LNCAP (cell line): ENCODE data around the gene ASAP3.

ENCODE experiments used
- TF ChIP-seq, protein P1 (sequence below): fragments of 450-650 bp; IDR thresholded peaks from 2 replicates; pipeline ENCODE4 v1.5.1; 2017; ENCODE audit warnings: mild to moderate bottlenecking

The ASAP3 gene

GRCh38 chr1:23505851-23506250 is 21.9 kb upstream of the ASAP3 start:
- TF ChIP-seq, protein P1, sequence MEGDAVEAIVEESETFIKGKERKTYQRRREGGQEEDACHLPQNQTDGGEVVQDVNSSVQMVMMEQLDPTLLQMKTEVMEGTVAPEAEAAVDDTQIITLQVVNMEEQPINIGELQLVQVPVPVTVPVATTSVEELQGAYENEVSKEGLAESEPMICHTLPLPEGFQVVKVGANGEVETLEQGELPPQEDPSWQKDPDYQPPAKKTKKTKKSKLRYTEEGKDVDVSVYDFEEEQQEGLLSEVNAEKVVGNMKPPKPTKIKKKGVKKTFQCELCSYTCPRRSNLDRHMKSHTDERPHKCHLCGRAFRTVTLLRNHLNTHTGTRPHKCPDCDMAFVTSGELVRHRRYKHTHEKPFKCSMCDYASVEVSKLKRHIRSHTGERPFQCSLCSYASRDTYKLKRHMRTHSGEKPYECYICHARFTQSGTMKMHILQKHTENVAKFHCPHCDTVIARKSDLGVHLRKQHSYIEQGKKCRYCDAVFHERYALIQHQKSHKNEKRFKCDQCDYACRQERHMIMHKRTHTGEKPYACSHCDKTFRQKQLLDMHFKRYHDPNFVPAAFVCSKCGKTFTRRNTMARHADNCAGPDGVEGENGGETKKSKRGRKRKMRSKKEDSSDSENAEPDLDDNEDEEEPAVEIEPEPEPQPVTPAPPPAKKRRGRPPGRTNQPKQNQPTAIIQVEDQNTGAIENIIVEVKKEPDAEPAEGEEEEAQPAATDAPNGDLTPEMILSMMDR: no peak

DNA sequence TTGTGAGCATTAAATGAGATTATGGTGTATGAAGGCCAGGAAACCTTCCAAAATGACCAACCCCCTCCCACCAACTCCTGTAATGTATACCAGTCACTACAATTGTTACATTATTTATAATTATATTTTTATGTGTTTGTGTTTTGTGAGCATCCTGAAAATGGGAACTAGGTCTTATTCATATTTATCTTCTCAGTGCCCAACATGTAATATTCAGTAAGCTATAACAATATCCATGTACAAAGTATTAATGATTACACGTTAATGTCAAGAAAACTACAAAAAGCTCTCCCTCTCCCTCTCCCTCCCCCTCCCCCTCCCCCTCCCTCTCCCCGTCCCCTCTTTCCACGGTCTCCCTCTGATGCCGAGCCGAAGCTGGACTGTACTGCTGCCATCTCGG is 19.0 kb upstream of the ASAP3 start:
- TF ChIP-seq, protein P1: no peak

GRCh38 chr1:23500466-23500865 is 16.5 kb upstream of the ASAP3 start:
- TF ChIP-seq, protein P1: no peak

DNA sequence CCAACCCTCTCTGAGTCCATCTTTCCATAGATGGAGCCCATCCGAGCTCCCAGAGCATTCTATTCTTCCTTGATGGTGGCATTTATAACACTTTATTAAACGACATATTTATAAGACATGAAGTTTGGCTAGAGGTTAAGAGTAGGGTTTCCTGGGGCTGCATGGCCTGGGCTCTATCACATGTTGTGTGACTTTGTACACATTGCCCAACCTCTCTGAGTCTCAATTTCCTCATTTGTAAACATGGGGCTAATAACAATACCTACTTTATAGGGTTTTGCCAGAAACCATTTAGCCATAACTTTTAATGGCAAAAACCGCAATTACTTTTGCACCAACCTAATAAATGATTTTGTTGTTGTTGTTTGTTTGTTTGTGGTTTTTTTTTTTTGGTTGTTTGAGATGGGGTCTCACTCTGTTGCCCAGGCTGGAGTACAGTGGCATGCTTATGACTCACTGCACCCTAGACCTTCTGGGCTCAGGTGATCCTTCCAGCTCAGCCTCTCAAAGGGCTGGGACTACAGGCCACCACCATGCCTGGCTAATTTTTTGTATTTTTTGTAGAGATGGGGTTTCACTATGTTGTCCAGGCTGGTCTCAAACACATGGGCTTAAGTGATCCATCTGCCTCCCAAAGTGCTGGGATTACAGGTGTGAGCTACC is 13.9 kb upstream of the ASAP3 start:
- TF ChIP-seq, protein P1: no peak

DNA sequence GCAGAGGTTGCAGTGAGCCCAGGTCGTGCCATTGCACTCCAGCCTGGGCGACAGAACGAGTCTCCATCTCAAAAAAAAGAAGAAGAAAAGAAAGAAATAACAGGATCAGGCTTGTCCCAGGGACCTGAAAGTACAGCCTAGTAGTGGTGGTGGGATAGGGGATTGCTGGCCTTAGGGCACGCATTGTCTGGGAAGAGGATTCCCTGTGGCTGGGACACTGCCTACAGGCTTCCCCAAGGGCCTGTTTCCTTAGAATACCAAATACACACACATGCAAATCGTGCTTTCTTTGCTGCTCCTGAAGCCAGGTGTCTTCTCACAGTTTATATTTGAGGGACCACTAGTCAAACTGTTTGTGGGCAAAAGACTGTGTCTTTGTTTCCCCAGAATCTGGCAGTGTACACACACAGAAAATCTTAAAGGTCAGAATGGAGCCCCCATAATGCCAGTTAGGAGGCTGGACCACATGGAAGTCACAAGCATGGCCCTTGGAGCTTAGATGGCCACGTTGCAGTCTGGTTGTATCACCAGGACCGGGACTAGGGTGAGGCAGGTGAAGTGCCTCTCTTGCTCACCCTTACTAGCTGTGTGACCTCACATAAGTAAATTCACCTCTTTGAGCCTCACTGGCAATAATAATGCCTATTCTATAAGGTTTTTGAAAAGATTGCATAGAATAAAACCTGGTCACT is 12.7 kb upstream of the ASAP3 start:
- TF ChIP-seq, protein P1: no peak

- TF ChIP-seq, protein P1: no peak
Observed at GRCh38 chr1:23492132-23492720, 8.2 kb upstream of the ASAP3 start.

DNA sequence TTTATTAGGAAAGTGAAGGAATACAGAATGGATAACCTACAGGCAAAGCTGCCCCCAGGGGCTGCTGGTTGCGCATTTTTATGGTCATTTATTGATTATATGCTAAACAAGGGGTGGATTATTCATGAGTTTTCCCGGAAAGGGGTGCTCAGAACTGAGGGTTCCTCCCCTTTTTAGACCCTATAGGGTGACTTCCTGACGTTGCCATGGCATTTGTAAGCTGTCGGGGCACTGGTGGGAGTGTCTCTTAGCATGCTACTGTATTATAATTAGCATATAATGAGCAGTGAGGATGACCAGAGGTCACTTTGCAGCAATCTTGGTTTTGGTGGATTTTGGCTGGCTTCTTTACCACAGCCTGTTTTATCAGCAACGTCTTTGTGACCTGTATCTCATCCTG is 5.9 kb upstream of the ASAP3 start:
- TF ChIP-seq, protein P1: no peak
